Measurements from ENCODE around the gene APOBEC4. TPM values are rescaled to one million over a fixed set of nuclear protein-coding genes. Genes with fewer than 3 reads are reported as not detected.

Gene APOBEC4
- total RNA-seq, 1 donor from 2014 or later, result not detected

- no peaks in the 10 kb centered on the region for H3K36me3 Mint-ChIP-seq
- H3K27me3 Mint-ChIP-seq (ENCODE audit: insufficient read depth, low read depth), result no peaks in the 10 kb centered on the region
- TF ChIP-seq EZH2phosphoT487 (IDR thresholded peaks at IDR 0.05), result no peak
- TF ChIP-seq CTCF (IDR thresholded peaks at IDR 0.05), result no peak
- TF ChIP-seq EZH2 (IDR thresholded peaks at IDR 0.05), result no peak
- H3K4me1 Mint-ChIP-seq, result peaks cover 11% of the 10 kb centered on the region
- Histone ChIP-seq H3F3A (ENCODE audit: low read depth) (no peaks in the 10 kb centered on the region), H3K27ac (no peak overlapping the region), H3K9me3 (ENCODE audit: low read depth) (no peaks in the 10 kb centered on the region), H3K9ac (no peak overlapping the region), H3K4me3 (no peak overlapping the region), H3K27me3 (no peaks in the 10 kb centered on the region), H3K79me2 (ENCODE audit: low read depth) (no peaks in the 10 kb centered on the region), H3K4me2 (no peak overlapping the region), H2AFZ (replicated peaks) (no peak overlapping the region), H3K36me3 (no peaks in the 10 kb centered on the region), H3K4me1 (no peaks in the 10 kb centered on the region), H4K20me1 (ENCODE audit: low read depth) (no peaks in the 10 kb centered on the region)
- H3K4me3 Mint-ChIP-seq, result no peak overlapping the region
- no peaks in the 10 kb centered on the region for H3K9me3 Mint-ChIP-seq
- H3K27ac Mint-ChIP-seq, result no peak overlapping the region
- no peak for DNase-seq (ENCODE audit: low spot score)
These were observed 54.7 kb downstream of the APOBEC4 start for GRCh38 chr1:183598386-183598785.

- Histone ChIP-seq H3K79me2 (ENCODE audit: low read depth) (no peaks in the 10 kb centered on the region), H3K27ac (no peak overlapping the region), H3K9ac (no peak overlapping the region), H3K9me3 (ENCODE audit: low read depth) (no peaks in the 10 kb centered on the region), H3K4me3 (no peak overlapping the region), H2AFZ (replicated peaks) (no peak overlapping the region), H3K27me3 (no peaks in the 10 kb centered on the region), H3K4me1 (no peaks in the 10 kb centered on the region), H3K36me3 (no peaks in the 10 kb centered on the region), H3K4me2 (no peak overlapping the region), H4K20me1 (ENCODE audit: low read depth) (no peaks in the 10 kb centered on the region), H3F3A (ENCODE audit: low read depth) (no peaks in the 10 kb centered on the region)
- H3K9me3 Mint-ChIP-seq, result no peaks in the 10 kb centered on the region
- H3K4me3 Mint-ChIP-seq, result no peak overlapping the region
- no peak overlapping the region for H3K27ac Mint-ChIP-seq
- no peak for DNase-seq (ENCODE audit: low spot score)
- H3K4me1 Mint-ChIP-seq, result peaks cover 17% of the 10 kb centered on the region
- TF ChIP-seq CTCF (IDR thresholded peaks at IDR 0.05) (no peak), EZH2 (IDR thresholded peaks at IDR 0.05) (no peak), EZH2phosphoT487 (IDR thresholded peaks at IDR 0.05) (no peak)
- H3K27me3 Mint-ChIP-seq (ENCODE audit: insufficient read depth, low read depth), result peaks cover under 1% of the 10 kb centered on the region
- no peaks in the 10 kb centered on the region for H3K36me3 Mint-ChIP-seq
These were observed 55.3 kb downstream of the APOBEC4 start for GRCh38 chr1:183597656-183598347.

GRCh38 chr1:183596500-183596899 is 56.6 kb downstream of the APOBEC4 start:
- Histone ChIP-seq H3K27me3 (no peaks in the 10 kb centered on the region), H3F3A (ENCODE audit: low read depth) (no peaks in the 10 kb centered on the region), H3K79me2 (ENCODE audit: low read depth) (no peaks in the 10 kb centered on the region), H3K4me2 (no peak overlapping the region), H3K4me3 (no peak overlapping the region), H4K20me1 (ENCODE audit: low read depth) (no peaks in the 10 kb centered on the region), H3K9ac (no peak overlapping the region), H3K9me3 (ENCODE audit: low read depth) (no peaks in the 10 kb centered on the region), H3K4me1 (no peaks in the 10 kb centered on the region), H2AFZ (replicated peaks) (no peak overlapping the region), H3K27ac (no peak overlapping the region), H3K36me3 (no peaks in the 10 kb centered on the region)
- H3K27ac Mint-ChIP-seq, result no peak overlapping the region
- peaks cover 2% of the 10 kb centered on the region for H3K27me3 Mint-ChIP-seq (ENCODE audit: insufficient read depth, low read depth)
- no peaks in the 10 kb centered on the region for H3K9me3 Mint-ChIP-seq
- TF ChIP-seq EZH2phosphoT487 (IDR thresholded peaks at IDR 0.05) (no peak), EZH2 (IDR thresholded peaks at IDR 0.05) (no peak), CTCF (IDR thresholded peaks at IDR 0.05) (no peak)
- DNase-seq (ENCODE audit: low spot score), result no peak
- H3K4me1 Mint-ChIP-seq, result peaks cover 22% of the 10 kb centered on the region
- no peaks in the 10 kb centered on the region for H3K36me3 Mint-ChIP-seq
- H3K4me3 Mint-ChIP-seq, result no peak overlapping the region

Other genes starting within 250 kb of the APOBEC4 start
- gene NMNAT2, start 234.9 kb downstream of the APOBEC4 start, total RNA-seq (ENCODE audit: low replicate concordance), result 0.49 and 2.7 TPM in 2 replicates
- 33.4 and 33.5 TPM in 2 replicates for gene SMG7, start 180.8 kb downstream of the APOBEC4 start, total RNA-seq (ENCODE audit: low replicate concordance)
- gene NCF2, start 62.9 kb downstream of the APOBEC4 start, total RNA-seq (ENCODE audit: low replicate concordance), result not detected in 2 replicates
- 90.1 and 131 TPM in 2 replicates for gene ARPC5, start 17.5 kb downstream of the APOBEC4 start, total RNA-seq (ENCODE audit: low replicate concordance)
- gene RGL1, start 151.8 kb upstream of the APOBEC4 start, total RNA-seq (ENCODE audit: low replicate concordance), result 13.5 and 15.0 TPM in 2 replicates

Measured in neural progenitor cell (in vitro differentiated cells).